ENCODE measurements around the gene STXBP5. TPM values are rescaled to one million over a fixed set of nuclear protein-coding genes. Genes with fewer than 3 reads are reported as not detected.

Gene STXBP5
- total and polyA plus RNA-seq, 9 of the 15 experiments (the other 6 are each of a cell fraction or from before 2014, with no cell fraction given): 23.3 to 172 (median 71.5) TPM

- peak overlapping the region; percentile 88 for H3K4me3 ChIP-seq
- WGBS (ENCODE audit: insufficient coverage, low coverage, missing lambda C conversion rate): 54% methylated on average over 2 of the region's 2 CpGs
- POLR2A ChIA-PET: interaction anchor here (0.7 to 1.4 kb wide), 5 partner anchors 9 to 318 kb away, joined by 3 to 4 read pairs (median 3); no protein-coding TSS in a partner anchor
- H3K9me1 ChIP-seq (ENCODE audit: control insufficient read depth, insufficient read depth, low read length): no peaks in the 10 kb centered on the region
- FAIRE-seq (no peak), ATAC-seq (no peak), DNase-seq (ENCODE audit: extremely low read depth in 1 of 4, low spot score in 3 of 4) (no peak)
- peak overlapping the region in 1 of 2 experiments; percentile 80; a peak in 2 of 4 replicates for H3K9ac ChIP-seq (ENCODE audit: insufficient read depth in 1 of 2, low read depth in 2 of 2, low read length in 2 of 2)
- no peak overlapping the region for H2AFZ ChIP-seq (ENCODE audit: low read depth, low read length)
- peaks cover 0 to 34% of the 10 kb centered on the region in 2 experiments for H3K4me1 ChIP-seq (replicated peaks in 1 of 2; ENCODE audit: control insufficient read depth in 2 of 2, insufficient read depth in 2 of 2, low read length in 2 of 2)
- H4K20me1 ChIP-seq (replicated peaks; ENCODE audit: control insufficient read depth, insufficient read depth, low read length): no peaks in the 10 kb centered on the region
- intact Hi-C loops (cut with micrococcal nuclease): loop anchor here (1.0 kb wide), 1 partner anchor 12 kb away; no protein-coding TSS in a partner anchor
- H3K27ac ChIP-seq (ENCODE audit: extremely low read depth, low read depth, low read length): peak overlapping the region; percentile 88; the same call in 1 of the 3 replicates
- peaks cover 100% of the 10 kb centered on the region for H3K79me2 ChIP-seq (ENCODE audit: control insufficient read depth, insufficient read depth, low read length)
- peak overlapping the region; percentile 58 for H3K4me2 ChIP-seq (ENCODE audit: insufficient read depth, low read length)
- no peaks in the 10 kb centered on the region for H3K9me3 ChIP-seq (replicated peaks; ENCODE audit: control insufficient read depth, insufficient read depth, low read depth, low read length)
- CTCF ChIA-PET (ENCODE audit: low intra/inter-chr PET ratio): interaction anchor here (1.3 kb wide), 1 partner anchor 308 kb away, joined by 4 read pairs; no protein-coding TSS in a partner anchor
- in situ Hi-C loops (cut with MboI): loop anchor here (25.0 kb wide), 1 partner anchor 323 kb away; no protein-coding TSS in a partner anchor
- BruUV-seq (replicated peaks): no TSS peak
- no peaks in the 10 kb centered on the region for H3K27me3 ChIP-seq (ENCODE audit: control insufficient read depth in 2 of 2, insufficient read depth in 2 of 2, low read length in 2 of 2)
- H3K36me3 ChIP-seq (ENCODE audit: control insufficient read depth, insufficient read depth, low read length): peaks cover 76% of the 10 kb centered on the region
- no peak for TF ChIP-seq DDX20 (tag; IDR thresholded peaks at IDR 0.05; ENCODE audit: low read depth)
- no peak for TF ChIP-seq MIER1 (IDR thresholded peaks at IDR 0.05; ENCODE audit: low read depth)
- peak; percentile 82; the same call in 1 of the 2 replicates for TF ChIP-seq ZNF551 (CRISPR knock-in tag; IDR thresholded peaks at IDR 0.05)
- peak; percentile 45; the same call in 1 of the 2 replicates for TF ChIP-seq POLR2A (conservative IDR thresholded peaks at IDR 0.05)
- TF ChIP-seq CC2D1A (IDR thresholded peaks at IDR 0.05): no peak
- TF ChIP-seq NFXL1 (CRISPR knock-in tag; IDR thresholded peaks at IDR 0.05): peak; percentile 57; the same call in 1 of the 2 replicates
- no peak for TF ChIP-seq MYC (IDR thresholded peaks at IDR 0.05; ENCODE audit: low read depth, low read length)
- 0 out of 2 replicates have a peak, but pooled peaks have one; percentile 13 for TF ChIP-seq MYC (CRISPR knock-in tag; IDR thresholded peaks at IDR 0.05; ENCODE audit: borderline replicate concordance, low read depth)
- no peak for TF ChIP-seq HDAC2 (IDR thresholded peaks at IDR 0.05)
- TF ChIP-seq FUS (optimal IDR thresholded peaks at IDR 0.05; ENCODE audit: low read depth, low read length): peak; percentile 30
- peak; percentile 35 to 82; a peak in 3 of 4 replicates for TF ChIP-seq MLLT1 (IDR thresholded peaks at IDR 0.05)
- no peak for TF ChIP-seq SREBF1 (IDR thresholded peaks at IDR 0.05; ENCODE audit: borderline replicate concordance, low read depth, low read length)
- TF ChIP-seq HEY1 (CRISPR knock-in tag; IDR thresholded peaks at IDR 0.05; ENCODE audit: borderline replicate concordance): peak; percentile 55; the same call in 1 of the 2 replicates
- peak; percentile 31 for TF ChIP-seq CHD1 (IDR thresholded peaks at IDR 0.05; ENCODE audit: low read length)
- TF ChIP-seq PKNOX1 (IDR thresholded peaks at IDR 0.05): 0 out of 2 replicates have a peak, but pooled peaks have one; percentile 5
- TF ChIP-seq ZFX (CRISPR knock-in tag; IDR thresholded peaks at IDR 0.05): no peak
- 0 out of 2 replicates have a peak, but pooled peaks have one; percentile 35 for TF ChIP-seq ZSCAN32 (CRISPR knock-in tag; IDR thresholded peaks at IDR 0.05)
- 0 out of 4 replicates have a peak, but pooled peaks of 1 of the 2 experiments have one; percentile 20 for TF ChIP-seq MAZ (CRISPR knock-in tag; conservative IDR thresholded peaks at IDR 0.05 in 1 of 2, IDR thresholded peaks at IDR 0.05 in 1 of 2)
- TF ChIP-seq NR2F6 (CRISPR knock-in tag; IDR thresholded peaks at IDR 0.05): 0 out of 2 replicates have a peak, but pooled peaks have one; percentile 6
- TF ChIP-seq NFRKB (IDR thresholded peaks at IDR 0.05; ENCODE audit: low read depth): no peak
Measured at GRCh38 chr6:147209762-147210449, 5.7 kb downstream of the STXBP5 start.

Measured in K562 (cell line).